Cardiac muscle cell (in vitro differentiated cells and primary cell): ENCODE measurements around the gene BASP1. TPM values are rescaled to one million over a fixed set of nuclear protein-coding genes. Genes with fewer than 3 reads are reported as not detected.

Experiments
- DNase-seq, 2 donors: peaks; one replicate each; pipeline versions ENCODE4 v3.0.0 to v3.0.0-alpha.2; 2010 to 2017; ENCODE audit warnings: low read depth in 1 of 2, low spot score in 1 of 2
- H3K27ac ChIP-seq: fragments of 200-600 bp; sonication (generic); 2 replicates; pipeline ENCODE4 v1.5.1; 2016
- H3K27me3 ChIP-seq: fragments of 200-600 bp; sonication (generic); 2 replicates; pipeline ENCODE4 v1.6.0; 2016; ENCODE audit warnings: control low read depth
- H3K36me3 ChIP-seq: fragments of 200-600 bp; sonication (generic); 2 replicates; pipeline ENCODE4 v1.5.1; 2016; ENCODE audit warnings: control low read depth
- H3K4me1 ChIP-seq: fragments of 200-600 bp; sonication (generic); 2 replicates; pipeline ENCODE4 v1.8.1; 2017; ENCODE audit warnings: low read depth, mild to moderate bottlenecking, mixed run types
- H3K4me3 ChIP-seq: fragments of 200-600 bp; sonication (generic); 2 replicates; pipeline ENCODE4 v1.5.1; 2016; ENCODE audit warnings: mild to moderate bottlenecking
- H3K9me3 ChIP-seq: fragments of 200-600 bp; sonication (generic); 2 replicates; pipeline ENCODE4 v1.5.1; 2017; ENCODE audit warnings: low read depth, mild to moderate bottlenecking, control low read depth
- polyA plus RNA-seq: library from polyadenylated mRNA; unstranded; fragments of >200 nt; fragmentation: Nextera tagmentation; extraction: Ambion mirVana; gene quantifications from 2 replicates; pipeline ENCODE4 v1.2.1, GENCODE V29; 2016
- total RNA-seq: library from RNA; depleted of rRNA; stranded (reverse); fragments of >200 nt; gene quantifications from 2 replicates; pipeline ENCODE4 v1.2.3, GENCODE V29; 2016
- TF ChIP-seq, protein P1 (sequence below): IDR thresholded peaks from 2 replicates; pipeline ENCODE4 v1.5.1; 2012; ENCODE audit warnings: low read depth, mild to moderate bottlenecking, low read length

The BASP1 gene
- total and polyA plus RNA-seq, 2 experiments from 2014 or later: 91.2 to 129 TPM

- H3K4me1 ChIP-seq: peaks cover 11% of the 10 kb centered on the region
- H3K36me3 ChIP-seq: no peaks in the 10 kb centered on the region
- peak in 1 of 2 donors; percentile 33 for DNase-seq
- H3K4me3 ChIP-seq: no peak overlapping the region
- no peak overlapping the region for H3K27ac ChIP-seq
- no peaks in the 10 kb centered on the region for H3K9me3 ChIP-seq
- TF ChIP-seq, protein P1, sequence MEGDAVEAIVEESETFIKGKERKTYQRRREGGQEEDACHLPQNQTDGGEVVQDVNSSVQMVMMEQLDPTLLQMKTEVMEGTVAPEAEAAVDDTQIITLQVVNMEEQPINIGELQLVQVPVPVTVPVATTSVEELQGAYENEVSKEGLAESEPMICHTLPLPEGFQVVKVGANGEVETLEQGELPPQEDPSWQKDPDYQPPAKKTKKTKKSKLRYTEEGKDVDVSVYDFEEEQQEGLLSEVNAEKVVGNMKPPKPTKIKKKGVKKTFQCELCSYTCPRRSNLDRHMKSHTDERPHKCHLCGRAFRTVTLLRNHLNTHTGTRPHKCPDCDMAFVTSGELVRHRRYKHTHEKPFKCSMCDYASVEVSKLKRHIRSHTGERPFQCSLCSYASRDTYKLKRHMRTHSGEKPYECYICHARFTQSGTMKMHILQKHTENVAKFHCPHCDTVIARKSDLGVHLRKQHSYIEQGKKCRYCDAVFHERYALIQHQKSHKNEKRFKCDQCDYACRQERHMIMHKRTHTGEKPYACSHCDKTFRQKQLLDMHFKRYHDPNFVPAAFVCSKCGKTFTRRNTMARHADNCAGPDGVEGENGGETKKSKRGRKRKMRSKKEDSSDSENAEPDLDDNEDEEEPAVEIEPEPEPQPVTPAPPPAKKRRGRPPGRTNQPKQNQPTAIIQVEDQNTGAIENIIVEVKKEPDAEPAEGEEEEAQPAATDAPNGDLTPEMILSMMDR: no peak
- H3K27me3 ChIP-seq: no peaks in the 10 kb centered on the region
Observed at GRCh38 chr5:17192191-17192590, 25.2 kb upstream of the BASP1 start.

GRCh38 chr5:17196024-17196423, 21.4 kb upstream of the BASP1 start:
- TF ChIP-seq, protein P1: no peak
- no peaks in the 10 kb centered on the region for H3K27me3 ChIP-seq
- no peaks in the 10 kb centered on the region for H3K9me3 ChIP-seq
- H3K4me1 ChIP-seq: no peaks in the 10 kb centered on the region
- no peak for DNase-seq
- H3K27ac ChIP-seq: no peak overlapping the region
- H3K4me3 ChIP-seq: no peak overlapping the region
- no peaks in the 10 kb centered on the region for H3K36me3 ChIP-seq

DNA sequence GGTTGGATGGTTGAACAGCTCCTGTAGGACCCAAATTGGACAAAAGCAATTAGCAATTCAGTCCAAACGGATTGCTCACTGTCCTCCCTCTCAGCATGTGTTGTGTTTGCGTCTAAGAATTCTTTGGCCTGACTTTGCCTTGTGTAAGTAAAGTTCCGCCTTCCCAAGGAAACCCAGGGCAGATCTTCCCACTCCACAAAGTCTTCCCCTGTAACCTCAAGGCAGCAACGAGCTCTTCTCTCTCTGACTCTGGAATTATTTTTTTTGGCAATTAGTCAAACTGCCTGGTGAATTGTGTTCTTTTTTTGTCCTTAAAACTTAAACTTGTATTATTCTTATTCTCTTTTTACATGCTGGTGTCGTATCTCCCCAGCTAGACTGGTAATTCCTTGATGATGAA, 20.7 kb upstream of the BASP1 start:
- H3K27ac ChIP-seq: no peak overlapping the region
- H3K4me3 ChIP-seq: no peak overlapping the region
- no peaks in the 10 kb centered on the region for H3K27me3 ChIP-seq
- TF ChIP-seq, protein P1: no peak
- no peaks in the 10 kb centered on the region for H3K4me1 ChIP-seq
- H3K9me3 ChIP-seq: no peaks in the 10 kb centered on the region
- DNase-seq: peak in 1 of 2 donors; percentile 23
- no peaks in the 10 kb centered on the region for H3K36me3 ChIP-seq

- TF ChIP-seq, protein P1: peak; percentile 63
- H3K27ac ChIP-seq: no peak overlapping the region
Observed at GRCh38 chr5:17203329-17204132, 13.9 kb upstream of the BASP1 start.

DNA sequence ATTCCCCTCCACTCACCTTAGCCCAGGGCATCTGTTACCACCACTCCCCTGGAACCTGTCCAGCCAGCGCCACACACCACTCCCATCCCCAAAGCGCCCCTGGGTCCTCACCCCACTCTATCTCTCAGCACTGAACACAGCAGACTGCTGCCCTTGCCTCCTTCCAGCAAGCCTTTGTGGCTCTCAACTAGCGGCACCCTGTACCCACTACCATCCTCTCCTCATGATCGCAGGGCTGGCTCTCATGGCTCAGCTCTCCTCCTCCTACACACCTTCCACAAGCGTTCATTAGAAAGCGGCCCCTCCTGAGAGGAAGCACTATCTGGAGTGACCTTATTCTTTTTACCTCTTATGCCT, 13.3 kb upstream of the BASP1 start:
- no peak overlapping the region for H3K27ac ChIP-seq
- H3K4me3 ChIP-seq: no peak overlapping the region
- no peaks in the 10 kb centered on the region for H3K4me1 ChIP-seq
- H3K9me3 ChIP-seq: no peaks in the 10 kb centered on the region
- TF ChIP-seq, protein P1: no peak
- no peaks in the 10 kb centered on the region for H3K27me3 ChIP-seq
- no peaks in the 10 kb centered on the region for H3K36me3 ChIP-seq
- no peak for DNase-seq

More at GRCh38 chr5:17203329-17204132, 13.9 kb upstream of the BASP1 start:
- DNase-seq: peak; percentile 73 to 89
- Histone ChIP-seq H3K4me1 (no peaks in the 10 kb centered on the region), H3K4me3 (no peak overlapping the region), H3K27me3 (no peaks in the 10 kb centered on the region), H3K36me3 (no peaks in the 10 kb centered on the region), H3K9me3 (no peaks in the 10 kb centered on the region)
